AG04449 (cell line): ENCODE data around the gene RBM4B.

ENCODE experiments used
- CTCF ChIA-PET: fragments of 350-600 bp; formaldehyde crosslinking; extraction: SDS; loops from one replicate; lab custom pipeline; 2021; ENCODE audit warnings: antibody characterized with exemption; lab: Yijun Ruan, JAX
- POLR2A ChIA-PET: fragments of 400-600, 350-600 bp; formaldehyde crosslinking; extraction: SDS; loops from one replicate; lab custom pipeline; 2020; ENCODE audit warnings: antibody characterized with exemption, inconsistent platforms; lab: Yijun Ruan, JAX
- DNase-seq: peaks from one replicate; pipeline ENCODE4 v3.0.0-alpha.2; 2010; ENCODE audit warnings: low read depth, low spot score
- H3K4me3 ChIP-seq: 2 replicates; pipeline ENCODE4 v1.5.1; 2011; ENCODE audit warnings: low read depth, mild to moderate bottlenecking, control low read depth, low read length
- TF ChIP-seq, protein P1 (sequence below): IDR thresholded peaks from one replicate; pipeline ENCODE4 v1.5.1; 2011; ENCODE audit warnings: mild to moderate bottlenecking, moderate library complexity, low read length, control low read depth, inconsistent platforms; ENCODE audit not compliant: insufficient read depth; ENCODE audit errors: missing control alignments

RBM4B gene

DNA sequence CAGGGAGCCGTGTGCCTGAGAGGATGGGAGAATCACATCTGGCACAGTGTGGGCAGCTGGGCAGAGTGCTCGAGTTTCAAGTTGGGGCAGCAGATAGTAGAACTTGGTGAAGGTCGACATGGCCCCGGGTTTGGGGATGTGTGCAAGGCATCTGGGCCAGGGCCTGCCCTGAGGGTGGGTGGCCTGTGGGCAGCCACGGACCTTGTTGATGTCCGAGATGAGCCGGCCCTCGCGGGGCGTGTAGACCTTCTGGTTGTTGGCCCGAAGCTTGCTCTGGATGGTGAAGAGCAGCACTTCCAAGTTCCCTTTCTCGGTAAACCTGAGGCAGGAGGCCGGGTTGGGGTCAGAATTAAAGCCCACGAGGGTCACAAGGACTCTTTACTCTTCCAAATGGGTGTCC is 31.0 kb upstream of the RBM4B start:
- no peak overlapping the region for H3K4me3 ChIP-seq
- no peak for DNase-seq
- TF ChIP-seq, protein P1, sequence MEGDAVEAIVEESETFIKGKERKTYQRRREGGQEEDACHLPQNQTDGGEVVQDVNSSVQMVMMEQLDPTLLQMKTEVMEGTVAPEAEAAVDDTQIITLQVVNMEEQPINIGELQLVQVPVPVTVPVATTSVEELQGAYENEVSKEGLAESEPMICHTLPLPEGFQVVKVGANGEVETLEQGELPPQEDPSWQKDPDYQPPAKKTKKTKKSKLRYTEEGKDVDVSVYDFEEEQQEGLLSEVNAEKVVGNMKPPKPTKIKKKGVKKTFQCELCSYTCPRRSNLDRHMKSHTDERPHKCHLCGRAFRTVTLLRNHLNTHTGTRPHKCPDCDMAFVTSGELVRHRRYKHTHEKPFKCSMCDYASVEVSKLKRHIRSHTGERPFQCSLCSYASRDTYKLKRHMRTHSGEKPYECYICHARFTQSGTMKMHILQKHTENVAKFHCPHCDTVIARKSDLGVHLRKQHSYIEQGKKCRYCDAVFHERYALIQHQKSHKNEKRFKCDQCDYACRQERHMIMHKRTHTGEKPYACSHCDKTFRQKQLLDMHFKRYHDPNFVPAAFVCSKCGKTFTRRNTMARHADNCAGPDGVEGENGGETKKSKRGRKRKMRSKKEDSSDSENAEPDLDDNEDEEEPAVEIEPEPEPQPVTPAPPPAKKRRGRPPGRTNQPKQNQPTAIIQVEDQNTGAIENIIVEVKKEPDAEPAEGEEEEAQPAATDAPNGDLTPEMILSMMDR = no peak
- ChIA-PET CTCF (interaction anchor here (2.1 kb wide), 1 partner anchor 13 kb away, joined by 11 read pairs; no protein-coding TSS in a partner anchor), POLR2A (no interaction called here)

GRCh38 chr11:66708094-66708493 is 30.4 kb upstream of the RBM4B start:
- DNase-seq = no peak
- TF ChIP-seq, protein P1 = no peak
- POLR2A ChIA-PET = no interaction called here
- H3K4me3 ChIP-seq = no peak overlapping the region
- CTCF ChIA-PET = interaction anchor here (1.0 to 2.1 kb wide), 2 partner anchors 12 to 14 kb away, joined by 3 to 11 read pairs; no protein-coding TSS in a partner anchor

- DNase-seq = no peak
- CTCF ChIA-PET = interaction anchor here (1.0 kb wide), 1 partner anchor 13 kb away, joined by 3 read pairs; no protein-coding TSS in a partner anchor
- H3K4me3 ChIP-seq = no peak overlapping the region
- POLR2A ChIA-PET = no interaction called here
- TF ChIP-seq, protein P1 = no peak
These were observed 29.8 kb upstream of the RBM4B start for GRCh38 chr11:66707486-66707885.

DNA sequence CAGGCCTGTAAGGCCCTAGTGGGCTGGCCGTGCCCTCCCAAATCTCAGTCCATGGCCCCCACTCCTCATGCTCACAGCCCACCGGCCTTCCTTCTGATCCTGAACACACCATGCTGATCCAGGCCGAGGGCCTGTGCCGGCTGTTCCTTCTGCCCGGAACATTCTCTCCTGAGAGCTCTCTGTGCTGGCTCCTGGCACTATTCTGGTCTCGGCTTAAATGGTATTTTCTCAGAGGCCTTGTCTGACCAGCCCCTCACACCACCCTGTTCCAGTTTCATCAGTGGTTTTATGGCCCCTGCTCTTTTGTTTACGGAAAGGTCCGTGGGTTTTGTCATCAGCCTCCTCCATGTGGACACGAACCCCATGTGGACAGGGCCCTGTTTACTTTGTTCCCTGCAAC is 29.3 kb upstream of the RBM4B start:
- no peak overlapping the region for H3K4me3 ChIP-seq
- no peak for DNase-seq
- CTCF ChIA-PET = no interaction called here
- TF ChIP-seq, protein P1 = no peak
- POLR2A ChIA-PET = no interaction called here

DNA sequence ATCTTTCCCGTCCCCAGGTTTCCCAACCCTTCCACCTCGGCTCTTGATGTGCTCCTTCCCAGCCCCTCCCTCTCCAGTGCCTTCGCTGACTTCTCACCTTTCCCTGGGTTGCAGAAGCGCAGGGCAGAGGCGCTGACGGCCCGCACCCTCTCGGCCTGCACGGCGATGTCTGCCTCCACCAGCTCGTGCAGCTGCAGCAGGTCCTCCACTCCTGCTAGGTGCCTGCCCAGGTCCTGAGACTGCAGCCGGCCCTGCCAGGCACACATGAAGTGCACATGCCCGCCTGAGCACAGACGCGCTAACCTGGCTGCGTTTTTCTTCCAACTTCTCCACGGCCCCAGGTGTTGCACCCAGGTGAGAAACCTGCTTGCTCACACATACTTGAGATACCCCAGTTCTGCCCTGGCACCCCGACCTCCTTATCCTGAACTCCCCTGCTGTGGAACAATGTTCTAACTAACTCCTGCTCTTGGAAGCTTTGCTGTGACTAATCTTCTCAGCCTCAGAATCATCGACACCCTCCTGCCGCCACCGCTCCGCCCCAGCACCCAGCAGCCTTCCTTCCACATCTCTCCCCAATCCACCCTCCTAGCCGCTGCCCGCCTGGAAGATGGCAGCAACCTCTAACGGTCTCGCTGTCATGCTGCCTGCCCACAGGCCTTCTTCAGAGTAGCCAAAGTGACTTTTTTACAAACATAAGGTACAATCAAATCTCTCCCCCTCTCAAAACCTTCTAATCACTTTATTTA is 28.1 kb upstream of the RBM4B start:
- POLR2A ChIA-PET = no interaction called here
- DNase-seq = no peak
- no peak overlapping the region for H3K4me3 ChIP-seq
- CTCF ChIA-PET = interaction anchor here (0.8 to 1.7 kb wide), 2 partner anchors 11 to 127 kb away, joined by 4 to 8 read pairs; no protein-coding TSS in a partner anchor
- TF ChIP-seq, protein P1 = no peak

GRCh38 chr11:66704659-66705360 is 27.1 kb upstream of the RBM4B start:
- POLR2A ChIA-PET = no interaction called here
- TF ChIP-seq, protein P1 = no peak
- no peak overlapping the region for H3K4me3 ChIP-seq
- CTCF ChIA-PET = interaction anchor here (0.8 to 1.7 kb wide), 2 partner anchors 10 to 128 kb away, joined by 4 to 8 read pairs; no protein-coding TSS in a partner anchor
- no peak for DNase-seq
